CD8-positive, alpha-beta memory T cell (primary cell): ENCODE results near the gene CNPY1. TPM values are rescaled to one million over a fixed set of nuclear protein-coding genes. Genes with fewer than 3 reads are reported as not detected.

ENCODE experiments used
- CTCF ChIA-PET: fragments of 350-600 bp; sonication (Branson Sonifier 250); formaldehyde crosslinking; loops from one replicate; lab custom pipeline; 2021; ENCODE audit warnings: antibody characterized with exemption; lab: Charles Lee
- POLR2A ChIA-PET: fragments of 350-600 bp; sonication (Branson Sonifier 250); formaldehyde crosslinking; loops from one replicate; lab custom pipeline; 2021; ENCODE audit warnings: antibody characterized with exemption; lab: Charles Lee
- DNase-seq, 5 donors: peaks; one replicate each; pipeline versions ENCODE4 v3.0.0 to v3.0.0-alpha.2; 2020 to 2022; ENCODE audit warnings: mixed read lengths in 1 of 5
- H3K27ac ChIP-seq: one replicate; pipeline ENCODE4 v1.7.0; 2013; ENCODE audit warnings: low read depth, mild to moderate bottlenecking, low read length, moderate library complexity
- H3K27me3 ChIP-seq: 2 replicates; pipeline ENCODE4 v1.7.0; 2013; ENCODE audit warnings: low read length, mild to moderate bottlenecking; ENCODE audit not compliant: insufficient read depth, poor library complexity, severe bottlenecking
- H3K36me3 ChIP-seq: 2 replicates; pipeline ENCODE4 v1.7.0; 2013; ENCODE audit warnings: mild to moderate bottlenecking, low read length, moderate library complexity; ENCODE audit not compliant: insufficient read depth
- H3K4me1 ChIP-seq: 2 replicates; pipeline ENCODE4 v1.7.0; 2013; ENCODE audit warnings: mild to moderate bottlenecking, low read length, moderate library complexity; ENCODE audit not compliant: insufficient read depth
- H3K4me3 ChIP-seq: 2 replicates; pipeline ENCODE4 v1.7.0; 2013; ENCODE audit warnings: mild to moderate bottlenecking, low read length
- H3K9me3 ChIP-seq: 2 replicates; pipeline ENCODE4 v1.7.0; 2013; ENCODE audit warnings: mild to moderate bottlenecking, low read length
- H3K27ac Mint-ChIP-seq, 8 donors: one replicate each; pipeline ENCODE4 v1.8.0; 2020 to 2021; ENCODE audit warnings: mixed read lengths in 8 of 8, mild to moderate bottlenecking in 6 of 8, inconsistent platforms in 3 of 8, moderate library complexity in 3 of 8
- H3K27me3 Mint-ChIP-seq, 2 donors: one replicate each; pipeline ENCODE4 v1.8.0; 2020 to 2021; ENCODE audit warnings: mixed read lengths in 2 of 2, mild to moderate bottlenecking in 1 of 2, moderate library complexity in 1 of 2
- H3K36me3 Mint-ChIP-seq, 3 donors: one replicate each; pipeline ENCODE4 v1.8.0; 2020 to 2021; ENCODE audit warnings: mixed read lengths in 3 of 3, inconsistent platforms in 1 of 3, mild to moderate bottlenecking in 1 of 3
- H3K4me1 Mint-ChIP-seq, 3 donors: one replicate each; pipeline ENCODE4 v1.8.0; 2020 to 2021; ENCODE audit warnings: mixed read lengths in 3 of 3, inconsistent platforms in 1 of 3, mild to moderate bottlenecking in 1 of 3
- H3K4me3 Mint-ChIP-seq, 7 donors: one replicate each; pipeline ENCODE4 v1.8.0; 2020 to 2021; ENCODE audit warnings: mixed read lengths in 7 of 7, mild to moderate bottlenecking in 6 of 7, moderate library complexity in 4 of 7, inconsistent platforms in 2 of 7
- H3K9me3 Mint-ChIP-seq, 5 donors: one replicate each; pipeline ENCODE4 v1.8.0; 2020 to 2022; ENCODE audit warnings: mixed read lengths in 5 of 5, mild to moderate bottlenecking in 3 of 5, moderate library complexity in 2 of 5, inconsistent platforms in 1 of 5
- polyA plus RNA-seq: library from polyadenylated mRNA; unstranded; fragments of 300-500 nt; fragmentation: Illumina TruSeq; gene quantifications from one replicate; pipeline ENCODE4 v1.2.3, GENCODE V29; 2021
- total RNA-seq, 2 experiments: library from RNA; stranded (reverse); gene quantifications; one replicate each; pipeline ENCODE4 v1.2.3, GENCODE V29; 2021

CNPY1 gene
- total and polyA plus RNA-seq, 3 experiments from 2014 or later: not detected

DNA sequence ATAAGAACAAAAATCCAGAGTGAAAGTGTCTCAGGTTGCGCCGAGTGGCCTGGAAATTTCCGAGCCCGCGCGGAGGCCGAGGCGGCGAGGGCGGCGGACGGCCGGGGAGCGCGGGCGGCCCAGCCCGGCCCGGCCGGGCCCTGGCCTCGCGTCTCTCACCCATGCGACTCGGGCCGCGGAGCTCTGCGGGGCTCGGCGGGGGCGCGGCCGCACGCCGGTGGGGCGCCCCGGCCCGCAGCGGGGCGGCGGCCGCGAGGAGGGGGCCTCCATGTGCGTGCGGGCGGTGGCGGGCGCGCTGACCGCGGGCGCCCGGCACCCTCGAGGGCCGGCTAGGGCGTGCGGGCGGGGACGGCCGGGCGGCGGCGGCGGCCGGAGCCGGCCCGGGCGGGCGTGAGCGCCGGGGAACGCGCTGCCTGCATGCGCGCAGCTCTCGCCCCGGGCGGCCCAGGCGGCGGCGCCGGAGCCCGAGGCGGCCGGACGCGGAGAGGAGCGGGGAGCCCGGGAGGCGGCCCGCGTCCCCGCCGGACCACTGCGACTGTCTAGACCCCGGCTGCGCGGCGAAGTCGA, 88.7 kb downstream of the CNPY1 start:
- ChIA-PET CTCF (no interaction called here), POLR2A (no interaction called here)
- peaks cover 50 to 68% of the 10 kb centered on the region in 2 donors for H3K27me3 Mint-ChIP-seq
- Histone ChIP-seq H3K9me3 (no peaks in the 10 kb centered on the region), H3K36me3 (no peaks in the 10 kb centered on the region), H3K27me3 (peaks cover 40% of the 10 kb centered on the region), H3K4me3 (no peak overlapping the region), H3K27ac (no peak overlapping the region), H3K4me1 (no peaks in the 10 kb centered on the region)
- no peak for DNase-seq
- H3K4me1 Mint-ChIP-seq: peaks cover 13 to 33% (median 16%) of the 10 kb centered on the region in 3 donors
- no peak overlapping the region for H3K27ac Mint-ChIP-seq
- no peaks in the 10 kb centered on the region for H3K9me3 Mint-ChIP-seq
- H3K36me3 Mint-ChIP-seq: no peaks in the 10 kb centered on the region
- H3K4me3 Mint-ChIP-seq: peak overlapping the region in 5 of 7 donors; percentile 11 to 68 (median 55)

DNA sequence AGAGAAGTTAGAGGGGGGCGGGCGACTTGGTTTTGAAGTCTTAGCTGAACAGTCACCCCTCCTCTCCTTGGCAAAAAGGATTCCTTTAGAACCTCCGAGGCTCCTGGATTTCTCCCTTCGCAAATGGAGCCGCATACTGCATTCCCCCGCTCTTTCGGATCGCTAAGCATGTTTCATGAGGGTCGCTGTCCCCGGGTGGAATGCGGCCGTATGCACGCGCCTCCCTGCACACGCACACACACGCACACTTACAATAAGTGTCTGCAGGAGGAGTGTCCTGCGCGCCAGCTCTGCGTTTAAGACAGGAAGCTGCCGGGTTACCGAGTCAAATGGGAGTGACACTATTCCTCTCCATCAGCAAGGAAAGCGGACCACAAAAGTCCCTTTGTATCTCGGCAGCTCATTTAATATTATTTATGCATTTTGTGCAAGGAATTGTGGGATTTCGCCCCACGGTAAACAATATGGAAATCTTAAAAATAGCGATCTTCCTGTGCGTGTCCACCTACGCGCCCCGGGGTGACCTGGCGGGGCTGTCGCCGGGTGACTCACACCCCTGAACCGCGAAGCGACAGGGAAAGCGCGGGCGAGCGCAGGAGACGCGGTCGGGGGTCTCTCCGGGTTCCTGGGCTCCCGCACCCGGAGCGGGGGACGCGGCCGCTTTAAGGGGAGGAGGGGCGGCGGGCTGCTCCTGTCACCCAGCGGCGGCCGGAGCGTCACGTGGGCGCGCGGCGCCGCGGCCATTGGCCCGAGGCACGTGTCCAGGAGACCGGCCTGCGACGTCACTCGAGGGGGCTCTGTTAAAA, 89.4 kb downstream of the CNPY1 start:
- no peaks in the 10 kb centered on the region for H3K4me1 ChIP-seq
- CTCF ChIA-PET: no interaction called here
- H3K27me3 Mint-ChIP-seq: peaks cover 47 to 68% of the 10 kb centered on the region in 2 donors

DNA sequence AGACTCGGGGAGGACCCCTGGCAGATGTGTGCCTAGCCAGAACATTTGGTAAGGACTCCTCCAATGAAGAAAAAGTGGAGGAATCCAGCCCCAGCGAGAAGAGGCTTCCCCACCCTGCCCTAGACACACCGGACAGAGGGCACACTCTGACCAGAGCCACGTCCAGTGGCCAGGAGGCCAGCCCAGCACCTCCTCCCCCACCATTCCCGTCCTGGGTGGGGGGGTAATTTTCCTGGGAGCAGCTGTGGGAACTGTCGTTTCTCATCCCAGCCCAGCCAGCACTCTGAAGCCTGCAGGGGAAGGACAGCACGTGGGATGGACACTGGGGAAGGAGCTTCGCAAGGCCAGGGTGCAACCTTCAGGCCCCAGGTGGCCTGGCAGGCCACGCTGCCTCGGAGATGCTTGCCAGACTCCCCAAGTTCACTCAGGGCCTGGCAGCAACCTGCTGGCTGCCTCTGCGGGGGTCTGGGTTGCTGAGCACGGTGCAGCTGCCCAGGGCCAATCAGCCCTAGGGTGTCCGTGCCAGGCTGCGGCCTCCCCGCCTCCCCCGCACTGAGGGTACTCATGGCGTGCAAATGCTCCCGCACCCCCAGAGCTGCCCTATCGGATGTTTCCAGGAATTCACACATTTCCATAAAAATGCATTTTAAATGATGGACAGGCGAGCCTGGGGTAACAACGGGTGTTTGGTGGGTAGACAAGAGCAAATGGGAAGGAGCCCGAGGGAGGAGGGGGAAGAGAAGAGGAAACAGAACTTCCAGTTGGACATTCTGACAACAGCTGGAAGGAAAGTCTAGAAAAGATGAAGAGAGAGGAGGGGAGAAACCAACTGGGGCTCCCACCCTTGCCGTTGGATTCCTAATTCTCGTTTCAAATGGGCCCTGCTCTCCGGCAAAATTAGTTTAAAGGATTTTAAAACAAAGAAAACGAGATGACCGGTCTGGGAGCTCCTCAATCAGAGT, 90.3 kb downstream of the CNPY1 start:
- ChIA-PET CTCF (no interaction called here), POLR2A (no interaction called here)
- H3K36me3 Mint-ChIP-seq: no peaks in the 10 kb centered on the region
- Histone ChIP-seq H3K4me1 (no peaks in the 10 kb centered on the region), H3K27ac (no peak overlapping the region), H3K9me3 (no peaks in the 10 kb centered on the region), H3K4me3 (no peak overlapping the region), H3K27me3 (peaks cover 34% of the 10 kb centered on the region), H3K36me3 (no peaks in the 10 kb centered on the region)
- H3K27me3 Mint-ChIP-seq: peaks cover 48 to 68% of the 10 kb centered on the region in 2 donors
- DNase-seq: no peak
- H3K4me1 Mint-ChIP-seq: peaks cover 13 to 39% (median 18%) of the 10 kb centered on the region in 3 donors
- no peaks in the 10 kb centered on the region for H3K9me3 Mint-ChIP-seq
- peak overlapping the region in 5 of 7 donors; percentile 33 to 78 (median 52) for H3K4me3 Mint-ChIP-seq
- no peak overlapping the region for H3K27ac Mint-ChIP-seq

More for the DNA sequence above, 89.4 kb downstream of the CNPY1 start:
- Histone ChIP-seq H3K36me3 (no peaks in the 10 kb centered on the region), H3K27ac (no peak overlapping the region), H3K27me3 (peaks cover 35% of the 10 kb centered on the region), H3K9me3 (no peaks in the 10 kb centered on the region), H3K4me3 (no peak overlapping the region)
- peaks cover 13 to 33% (median 16%) of the 10 kb centered on the region in 3 donors for H3K4me1 Mint-ChIP-seq
- no peak for DNase-seq
- H3K36me3 Mint-ChIP-seq: no peaks in the 10 kb centered on the region
- POLR2A ChIA-PET: no interaction called here
- H3K4me3 Mint-ChIP-seq: peak overlapping the region; percentile 60 to 78 (median 70)
- no peaks in the 10 kb centered on the region for H3K9me3 Mint-ChIP-seq
- H3K27ac Mint-ChIP-seq: peak overlapping the region in 1 of 8 donors; percentile 37

DNA sequence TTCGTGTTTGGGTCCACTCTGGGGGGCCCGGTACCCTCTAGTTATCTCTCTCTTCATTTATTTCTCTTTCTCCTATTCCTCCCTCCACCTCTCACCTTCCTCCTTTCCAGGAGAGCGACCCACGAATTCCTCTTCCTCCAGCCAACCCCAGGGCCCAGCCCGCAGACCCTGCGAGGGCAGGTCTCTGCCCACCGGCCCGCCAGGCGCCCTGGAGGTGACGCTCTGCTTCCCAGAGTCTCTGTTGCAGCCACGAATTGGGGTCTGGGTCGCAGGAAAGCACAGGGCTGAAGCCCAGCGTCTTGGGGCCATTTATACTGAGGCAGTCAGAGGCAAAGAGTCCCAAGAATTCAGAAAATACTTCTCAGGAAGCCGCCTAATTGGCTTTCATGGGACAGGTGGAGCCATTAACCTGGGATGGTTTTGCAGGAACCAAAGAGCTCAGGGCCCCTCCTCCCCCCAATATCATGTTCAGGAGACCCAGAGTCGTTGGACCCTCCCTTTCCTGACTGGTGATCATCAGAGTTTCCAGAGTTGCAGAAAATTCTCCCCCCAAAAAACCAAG, 91.1 kb downstream of the CNPY1 start:
- ChIA-PET POLR2A (no interaction called here), CTCF (no interaction called here)
- H3K4me1 ChIP-seq: no peaks in the 10 kb centered on the region
- H3K27ac Mint-ChIP-seq: peak overlapping the region in 1 of 8 donors; percentile 11
- H3K36me3 ChIP-seq: no peaks in the 10 kb centered on the region
- H3K36me3 Mint-ChIP-seq: no peaks in the 10 kb centered on the region
- peaks cover 47 to 67% of the 10 kb centered on the region in 2 donors for H3K27me3 Mint-ChIP-seq
- peaks cover 32% of the 10 kb centered on the region for H3K27me3 ChIP-seq
- H3K4me3 Mint-ChIP-seq: peak overlapping the region in 3 of 7 donors; percentile 5 to 32 (median 13)
- H3K9me3 ChIP-seq: no peaks in the 10 kb centered on the region
- H3K9me3 Mint-ChIP-seq: no peaks in the 10 kb centered on the region
- DNase-seq: no peak
- H3K4me1 Mint-ChIP-seq: peaks cover 13 to 40% (median 20%) of the 10 kb centered on the region in 3 donors
- H3K27ac ChIP-seq: no peak overlapping the region
- no peak overlapping the region for H3K4me3 ChIP-seq

DNA sequence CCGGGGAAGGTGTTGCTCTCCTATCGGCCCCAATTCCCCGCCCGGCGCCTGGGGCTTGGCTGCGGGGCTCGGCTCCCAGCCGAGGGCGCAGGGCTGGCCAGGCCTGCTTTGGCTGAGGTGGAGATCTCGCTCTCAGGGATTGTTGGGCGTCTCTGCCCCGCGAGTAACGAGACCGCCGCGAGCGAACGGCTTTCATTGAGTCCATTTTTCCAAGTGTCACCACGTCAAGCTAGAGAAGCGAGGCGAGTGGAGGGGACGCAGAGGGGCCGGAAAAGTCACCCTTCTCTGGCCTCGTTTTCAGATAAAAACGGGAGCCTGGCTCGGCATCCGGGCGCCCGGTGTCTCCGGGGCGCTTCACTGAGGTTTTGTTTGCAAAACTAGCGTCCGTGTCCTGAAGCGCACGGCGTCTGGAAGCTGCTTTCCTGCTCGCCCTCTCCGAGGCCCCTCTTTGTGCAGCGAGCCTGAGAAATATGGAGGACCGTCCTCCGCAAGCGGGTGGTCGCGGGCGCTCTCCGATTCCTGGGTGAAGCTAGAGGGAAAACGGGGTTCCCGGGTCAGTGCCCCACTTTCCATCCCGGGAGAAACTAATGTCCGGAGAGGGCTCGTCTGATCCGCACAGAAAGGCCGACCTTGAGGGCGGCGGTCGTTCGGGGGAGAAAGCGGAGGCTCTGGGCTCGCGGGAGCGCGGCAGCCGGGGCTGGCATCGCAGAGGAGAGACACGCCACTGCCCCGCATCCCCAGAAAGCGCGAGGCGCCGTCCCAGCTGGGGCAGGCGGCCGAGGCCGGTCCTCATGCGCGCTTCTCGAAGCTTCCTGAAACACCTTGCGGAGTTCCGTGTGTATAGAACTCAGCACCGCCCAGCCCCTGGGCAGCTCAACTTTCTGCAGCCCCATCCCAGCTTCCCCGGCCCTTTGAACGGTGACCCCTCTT, 91.9 kb downstream of the CNPY1 start:
- Histone ChIP-seq H3K36me3 (no peaks in the 10 kb centered on the region), H3K27ac (no peak overlapping the region), H3K4me3 (no peak overlapping the region), H3K9me3 (no peaks in the 10 kb centered on the region), H3K27me3 (peaks cover 32% of the 10 kb centered on the region), H3K4me1 (no peaks in the 10 kb centered on the region)
- H3K27me3 Mint-ChIP-seq: peaks cover 42 to 62% of the 10 kb centered on the region in 2 donors
- POLR2A ChIA-PET: no interaction called here
- H3K4me1 Mint-ChIP-seq: peaks cover 11 to 36% (median 19%) of the 10 kb centered on the region in 3 donors
- no peak overlapping the region for H3K27ac Mint-ChIP-seq
- no peaks in the 10 kb centered on the region for H3K36me3 Mint-ChIP-seq
- peak in 1 of 5 donors; percentile 26 for DNase-seq
- peak overlapping the region in 2 of 7 donors; percentile 15 to 29 for H3K4me3 Mint-ChIP-seq
- no peaks in the 10 kb centered on the region for H3K9me3 Mint-ChIP-seq
- CTCF ChIA-PET: no interaction called here

DNA sequence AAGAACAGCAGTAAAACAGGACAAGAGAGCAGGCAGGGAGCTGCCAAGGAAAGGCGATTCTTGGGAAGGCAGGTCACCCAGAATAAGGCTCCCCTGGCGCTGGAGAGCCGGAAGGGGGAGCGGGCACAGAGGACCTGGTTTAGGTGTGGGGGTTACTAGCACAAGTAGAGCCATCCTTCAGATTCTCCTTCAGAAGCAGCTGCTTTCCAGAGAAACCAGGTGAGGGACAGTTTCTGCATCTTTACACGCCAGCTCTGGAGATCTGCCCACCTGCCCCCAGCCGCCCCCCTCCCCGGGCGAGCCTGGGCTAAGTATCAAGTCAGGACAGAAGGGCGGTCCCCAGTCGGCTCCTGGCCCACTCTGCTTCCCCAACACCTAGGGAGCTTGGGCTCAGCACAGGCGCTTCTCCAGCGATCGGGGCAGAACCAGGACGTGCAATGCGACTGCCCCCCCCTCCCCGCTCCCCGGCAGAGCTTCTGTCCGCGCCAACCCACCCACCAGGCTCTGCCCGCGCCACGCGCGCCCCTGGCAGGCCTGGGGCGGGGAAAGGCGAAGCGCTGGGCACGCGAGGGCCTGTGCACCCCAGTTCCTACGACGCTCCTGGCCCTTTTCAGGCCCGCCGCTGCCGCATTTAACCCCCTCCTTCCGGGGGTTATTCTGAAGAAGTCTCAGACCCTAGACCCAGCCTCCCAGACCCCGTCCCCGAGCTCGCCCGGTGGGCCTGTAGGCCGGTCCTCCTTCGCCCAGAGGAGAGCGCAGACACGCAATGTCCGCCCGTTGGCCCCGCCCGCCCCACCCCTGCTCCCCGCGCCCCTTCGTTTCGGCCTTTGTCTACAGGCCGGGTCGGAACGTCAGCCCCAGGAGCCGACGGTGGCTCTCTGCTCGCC, 92.8 kb downstream of the CNPY1 start:
- ChIA-PET CTCF (no interaction called here), POLR2A (no interaction called here)
- H3K36me3 Mint-ChIP-seq: no peaks in the 10 kb centered on the region
- H3K9me3 Mint-ChIP-seq: no peaks in the 10 kb centered on the region
- H3K4me1 ChIP-seq: no peaks in the 10 kb centered on the region
- no peaks in the 10 kb centered on the region for H3K9me3 ChIP-seq
- H3K27ac ChIP-seq: no peak overlapping the region
- H3K4me3 Mint-ChIP-seq: no peak overlapping the region
- DNase-seq: peak in 1 of 5 donors; percentile 13
- H3K27me3 Mint-ChIP-seq: peaks cover 37 to 61% of the 10 kb centered on the region in 2 donors
- H3K4me1 Mint-ChIP-seq: peaks cover 8 to 33% (median 14%) of the 10 kb centered on the region in 3 donors
- peak overlapping the region in 1 of 8 donors; percentile 12 for H3K27ac Mint-ChIP-seq
- H3K36me3 ChIP-seq: no peaks in the 10 kb centered on the region
- peaks cover 31% of the 10 kb centered on the region for H3K27me3 ChIP-seq
- no peak overlapping the region for H3K4me3 ChIP-seq
